GM12878 (cell line): ENCODE results near the gene JMJD7. TPM values are rescaled to one million over a fixed set of nuclear protein-coding genes. Genes with fewer than 3 reads are reported as not detected.

Experiments used
- ATAC-seq: fragments of 200-7000 bp; cut with Tn5 transposase; 3 replicates; pipeline ENCODE4 v1.9.1; 2020; ENCODE audit warnings: mild to moderate bottlenecking, moderate library complexity
- BruUV-seq: library from RNA; stranded (reverse); fragments of 400-500 nt; replicated peaks from 2 replicates; lab custom pipeline; 2021; lab: Mats Ljungman, UMichigan
- CTCF ChIA-PET: fragments of 300-600 bp; sonication (Branson Sonifier 250); formaldehyde crosslinking; extraction: SDS; loops from one replicate; lab custom pipeline; 2021; ENCODE audit warnings: inconsistent platforms; lab: Yijun Ruan, JAX
- POLR2A ChIA-PET: fragments of 350-600 bp; formaldehyde crosslinking; extraction: SDS; loops from one replicate; lab custom pipeline; 2021; ENCODE audit warnings: inconsistent platforms; lab: Charles Lee
- RAD21 ChIA-PET: fragments of 300-600 bp; sonication (Branson Sonifier 250); formaldehyde crosslinking; loops from one replicate; lab custom pipeline; 2023; ENCODE audit warnings: antibody characterized with exemption; ENCODE audit not compliant: unreplicated experiment; lab: Charles Lee
- SMC1A ChIA-PET: fragments of 300-600 bp; sonication (Branson Sonifier 250); formaldehyde crosslinking; loops from one replicate; lab custom pipeline; 2023; ENCODE audit not compliant: unreplicated experiment, uncharacterized antibody; lab: Charles Lee
- DNase-seq: peaks from one replicate; pipeline ENCODE4 v3.0.0-alpha.2; 2011; ENCODE audit warnings: low read depth, low spot score
- FAIRE-seq: peaks from 3 replicates; lab custom pipeline; 2011; peaks lifted over from hg19 to GRCh38; lab: Jason Lieb, UNC
- H2AFZ ChIP-seq: 2 replicates; pipeline ENCODE4 v1.6.0; 2011; ENCODE audit warnings: low read depth, low read length, control low read depth; ENCODE audit not compliant: control insufficient read depth
- H3K27ac ChIP-seq: 2 replicates; pipeline ENCODE4 v1.5.1; 2011; ENCODE audit warnings: control low read depth; ENCODE audit not compliant: control insufficient read depth, insufficient read depth
- H3K27me3 ChIP-seq, 2 experiments: replicated peaks in 1 of 2; 2 replicates each; pipeline versions ENCODE4 v1.6.0 to v1.6.1; 2011; ENCODE audit warnings: low read length in 1 of 2; ENCODE audit not compliant: control insufficient read depth in 2 of 2, insufficient read depth in 2 of 2
- H3K36me3 ChIP-seq, 2 experiments: 2 replicates each; pipeline ENCODE4 v1.5.1; 2011; ENCODE audit warnings: low read length in 1 of 2; ENCODE audit not compliant: control insufficient read depth in 2 of 2, insufficient read depth in 2 of 2
- H3K4me1 ChIP-seq: 2 replicates; pipeline ENCODE4 v1.6.1; 2011; ENCODE audit warnings: mild to moderate bottlenecking, low read length, moderate library complexity, mixed read lengths; ENCODE audit not compliant: control insufficient read depth, insufficient read depth
- H3K4me2 ChIP-seq: 2 replicates; pipeline ENCODE4 v1.6.0; 2011; ENCODE audit warnings: control low read depth; ENCODE audit not compliant: control insufficient read depth, insufficient read depth
- H3K4me3 ChIP-seq: fragments of 200-600 bp; sonication (generic); 2 replicates; pipeline ENCODE4 v1.5.1; 2016
- H3K79me2 ChIP-seq: 2 replicates; pipeline ENCODE4 v1.6.0; 2011; ENCODE audit warnings: low read length; ENCODE audit not compliant: control insufficient read depth, insufficient read depth
- H3K9ac ChIP-seq: 2 replicates; pipeline ENCODE4 v1.8.0; 2011; ENCODE audit warnings: low read length, control low read depth, mixed read lengths; ENCODE audit not compliant: control insufficient read depth, insufficient read depth
- H3K9me3 ChIP-seq: replicated peaks from 3 replicates; pipeline ENCODE4 v1.5.1; 2011; ENCODE audit warnings: mild to moderate bottlenecking, low read length; ENCODE audit not compliant: control insufficient read depth, insufficient read depth
- H4K20me1 ChIP-seq: 2 replicates; pipeline ENCODE4 v1.6.0; 2011; ENCODE audit not compliant: control insufficient read depth, insufficient read depth
- KDM1A ChIP-seq: fragments of 200-600 bp; sonication (generic); IDR thresholded peaks from 2 replicates; pipeline ENCODE4 v1.6.1; 2016; ENCODE audit warnings: borderline replicate concordance
- KLF5 ChIP-seq: fragments of 450-650 bp; IDR thresholded peaks from 2 replicates; pipeline ENCODE4 v1.6.1; 2014; ENCODE audit warnings: mild to moderate bottlenecking; ENCODE audit not compliant: partially characterized antibody
- TBL1XR1 ChIP-seq: IDR thresholded peaks from 2 replicates; pipeline ENCODE4 v1.6.1; 2012; ENCODE audit warnings: low read depth, low read length, improper control_type of control experiment
- WGBS: methylation state at CpG from one replicate; pipeline ENCODE4 v1.1.6; 2016; ENCODE audit warnings: low lambda C conversion rate; ENCODE audit not compliant: insufficient replicate concordance, insufficient coverage; ENCODE audit errors: missing lambda C conversion rate; 5-methylcytosine and 5-hydroxymethylcytosine counted together
- in situ Hi-C: fragments of 300-500 bp; cut with MboI; formaldehyde crosslinking; loops from 9 replicates; pipeline ENCODE4 v1.14.3; 2018; ENCODE audit warnings: mixed read lengths
- intact Hi-C: fragments of 100-400 bp; cut with micrococcal nuclease; formaldehyde crosslinking; loops from one replicate; pipeline ENCODE4 v1.14.2; 2022; ENCODE audit not compliant: unreplicated experiment
- polyA plus RNA-seq, 11 experiments: library from polyadenylated mRNA; depleted of rRNA in 4 of 11; unstranded in 6 of 11; stranded (reverse) in 5 of 11; fragments of >200 nt; fragmentation: Nextera tagmentation in 4 of 11; fragmentation: Illumina TruSeq in 1 of 11; extraction: Ambion mirVana in 4 of 11; extraction: Trizol in 1 of 11; gene quantifications; 1 replicate in 1 of 11; 2 replicates in 10 of 11; pipeline versions ENCODE4 v1.2.1 to v1.2.3, GENCODE V29; 2011 to 2016; ENCODE audit warnings: inconsistent platforms in 2 of 11, missing spikeins in 2 of 11, low read depth in 1 of 11
- total RNA-seq, 4 experiments: library from RNA; depleted of rRNA in 3 of 4; stranded (reverse); fragments of >200 nt in 3 of 4; fragmentation: Illumina TruSeq in 1 of 4; extraction: Trizol in 1 of 4; gene quantifications; 2 replicates each; pipeline versions ENCODE4 v1.2.1 to v1.2.3, GENCODE V29; 2013 to 2021
- TF ChIP-seq, protein P1 (sequence below): fragments of 450-650 bp; IDR thresholded peaks from 2 replicates; pipeline ENCODE4 v1.6.1; 2017; ENCODE audit warnings: borderline replicate concordance

Gene JMJD7
- total and polyA plus RNA-seq, 10 of the 15 experiments (the other 5 are each of a cell fraction or from before 2014, with no cell fraction given) = 0.79 to 12.2 (median 6.5) TPM

GRCh38 chr15:41866872-41867579 lies 39.1 kb downstream of the JMJD7 start:
- ChIA-PET RAD21 (no interaction called here), POLR2A (no interaction called here), CTCF (no interaction called here), SMC1A (no interaction called here)
- no TSS peak for BruUV-seq
- Histone ChIP-seq H3K36me3 (no peaks in the 10 kb centered on the region), H2AFZ (no peak overlapping the region), H3K4me2 (no peak overlapping the region), H3K27me3 (no peaks in the 10 kb centered on the region; a peak in 1 of 4 replicates), H3K9me3 (no peaks in the 10 kb centered on the region), H3K9ac (no peak overlapping the region), H3K79me2 (no peaks in the 10 kb centered on the region), H3K27ac (no peak overlapping the region), H3K4me1 (no peaks in the 10 kb centered on the region), H3K4me3 (no peak overlapping the region), H4K20me1 (no peaks in the 10 kb centered on the region)
- ATAC-seq (no peak), DNase-seq (no peak), FAIRE-seq (no peak)
- intact Hi-C loops = no loop called here
- 41% methylated on average over 21 of the region's 25 CpGs for WGBS
- TF ChIP-seq KLF5 = no peak
- in situ Hi-C loops = no loop called here

DNA sequence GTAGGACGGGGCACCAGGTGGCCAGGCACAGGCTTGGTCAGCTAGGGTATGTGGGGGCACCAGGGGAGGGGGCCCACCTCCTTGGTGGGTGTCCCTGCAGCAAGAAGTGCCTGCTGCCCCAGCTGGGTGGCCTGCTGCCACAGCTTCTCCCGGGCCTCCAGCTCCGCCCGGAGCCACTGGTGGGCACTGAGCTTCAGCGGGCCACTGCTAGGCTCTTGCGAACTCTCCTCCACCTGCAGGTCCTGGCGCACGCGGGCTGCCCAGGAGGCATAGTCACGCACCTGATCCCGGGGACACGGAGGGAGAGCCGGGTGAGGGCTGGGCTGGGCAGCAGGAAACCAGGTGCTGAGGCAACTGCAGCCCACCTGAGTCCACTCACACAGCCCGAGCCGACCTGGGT lies 40.4 kb downstream of the JMJD7 start:
- no peak overlapping the region for H3K9ac ChIP-seq

More for the DNA sequence above, 40.4 kb downstream of the JMJD7 start:
- Histone ChIP-seq H3K36me3 (no peaks in the 10 kb centered on the region), H3K4me3 (no peak overlapping the region), H4K20me1 (no peaks in the 10 kb centered on the region), H3K4me2 (no peak overlapping the region), H3K9me3 (no peaks in the 10 kb centered on the region), H3K79me2 (no peaks in the 10 kb centered on the region), H3K27me3 (no peaks in the 10 kb centered on the region; a peak in 1 of 4 replicates), H2AFZ (no peak overlapping the region), H3K27ac (no peak overlapping the region)
- POLR2A ChIA-PET = no interaction called here
- SMC1A ChIA-PET = no interaction called here
- WGBS = 65% methylated on average over 15 of the region's 15 CpGs
- in situ Hi-C loops (no loop called here), intact Hi-C loops (no loop called here)
- DNase-seq (no peak), FAIRE-seq (no peak), ATAC-seq (no peak)
- RAD21 ChIA-PET = no interaction called here
- no TSS peak for BruUV-seq
- TF ChIP-seq, protein P1, sequence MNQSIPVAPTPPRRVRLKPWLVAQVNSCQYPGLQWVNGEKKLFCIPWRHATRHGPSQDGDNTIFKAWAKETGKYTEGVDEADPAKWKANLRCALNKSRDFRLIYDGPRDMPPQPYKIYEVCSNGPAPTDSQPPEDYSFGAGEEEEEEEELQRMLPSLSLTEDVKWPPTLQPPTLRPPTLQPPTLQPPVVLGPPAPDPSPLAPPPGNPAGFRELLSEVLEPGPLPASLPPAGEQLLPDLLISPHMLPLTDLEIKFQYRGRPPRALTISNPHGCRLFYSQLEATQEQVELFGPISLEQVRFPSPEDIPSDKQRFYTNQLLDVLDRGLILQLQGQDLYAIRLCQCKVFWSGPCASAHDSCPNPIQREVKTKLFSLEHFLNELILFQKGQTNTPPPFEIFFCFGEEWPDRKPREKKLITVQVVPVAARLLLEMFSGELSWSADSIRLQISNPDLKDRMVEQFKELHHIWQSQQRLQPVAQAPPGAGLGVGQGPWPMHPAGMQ = no peak
- TF ChIP-seq KDM1A (no peak), TBL1XR1 (no peak)
- TF ChIP-seq, all 136 proteins: peak for 0
- no peaks in the 10 kb centered on the region for H3K4me1 ChIP-seq
- CTCF ChIA-PET = no interaction called here
